HG03439 (cell line): ENCODE results near the gene TP53BP2.
A peak's percentile ranks its signal among the peaks of the same experiment; 100 is the strongest.
"Not testable (repeated sequence)": the region's sequence is repeated elsewhere in the genome, so short reads cannot be mapped to it uniquely, and the experiment has no call there.

Experiments
- ATAC-seq: cut with Tn5 transposase; IDR thresholded peaks from one replicate; pipeline ENCODE4 v1.9.1; 2021; ENCODE audit warnings: mild to moderate bottlenecking, moderate library complexity; ENCODE audit not compliant: unreplicated experiment

The TP53BP2 gene

DNA sequence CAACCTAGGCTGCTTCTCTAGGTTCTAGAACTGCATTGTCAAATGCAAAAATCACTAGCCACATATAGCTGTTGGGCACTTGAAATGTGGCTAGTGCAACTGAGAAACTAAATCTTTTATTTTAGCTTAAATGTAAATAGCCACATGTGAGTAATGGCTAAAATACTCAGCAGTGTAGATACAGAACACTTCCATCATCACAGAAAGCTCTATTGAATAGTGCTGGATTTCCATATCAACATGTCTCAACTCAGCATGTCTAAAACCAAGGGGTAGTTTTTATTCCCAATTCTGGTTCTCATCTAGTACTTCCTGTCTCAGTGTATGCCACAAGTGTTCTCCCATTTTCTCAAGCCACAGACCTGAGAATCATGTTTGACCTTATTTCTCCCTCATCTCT is 7.5 kb upstream of the TP53BP2 start:
- ATAC-seq = no peak

- no peak for ATAC-seq
These were observed 6.6 kb upstream of the TP53BP2 start for GRCh38 chr1:223852337-223852736.

DNA sequence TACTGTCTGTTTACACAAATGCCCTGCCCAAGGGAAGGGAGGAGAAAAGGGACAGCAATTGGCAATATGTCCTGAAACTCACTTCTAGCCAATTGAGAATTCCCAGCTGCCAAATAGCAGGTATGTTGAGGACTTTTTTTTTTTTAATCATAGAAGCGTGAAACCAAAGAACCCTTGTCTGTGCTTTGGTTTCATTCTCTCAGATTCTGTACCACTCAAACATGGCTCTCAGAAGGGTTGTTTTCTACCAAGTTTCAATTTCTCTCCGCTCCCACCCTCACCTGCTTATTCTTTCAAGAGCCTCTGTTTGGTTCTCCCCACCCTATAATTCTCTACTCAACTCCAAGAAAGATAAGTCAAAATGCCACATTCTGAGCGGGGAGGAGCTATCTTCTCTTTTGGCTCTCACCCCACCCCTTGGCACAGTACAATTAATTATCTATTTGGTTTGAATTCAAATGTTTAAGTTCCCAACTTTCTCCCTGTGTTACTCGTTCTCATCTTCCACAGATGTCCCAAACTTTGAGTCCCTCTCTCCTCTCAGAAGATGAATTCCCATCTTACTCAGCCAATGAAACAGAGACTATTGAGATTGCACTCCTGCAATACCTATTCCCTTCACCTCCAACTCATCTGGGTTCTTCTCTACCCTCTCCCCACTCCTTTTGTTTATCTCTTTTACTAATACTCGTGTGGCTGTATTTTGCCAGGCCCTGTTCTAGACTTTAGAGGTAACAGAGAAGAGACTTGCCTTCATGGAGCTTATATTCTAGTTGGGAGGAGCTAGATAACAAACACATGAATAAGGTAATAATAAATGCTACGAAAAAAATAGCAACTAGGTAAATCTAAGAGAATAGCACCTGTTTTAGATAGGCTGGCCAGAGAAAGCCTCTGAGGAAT is 3.9 kb upstream of the TP53BP2 start:
- no peak for ATAC-seq

DNA sequence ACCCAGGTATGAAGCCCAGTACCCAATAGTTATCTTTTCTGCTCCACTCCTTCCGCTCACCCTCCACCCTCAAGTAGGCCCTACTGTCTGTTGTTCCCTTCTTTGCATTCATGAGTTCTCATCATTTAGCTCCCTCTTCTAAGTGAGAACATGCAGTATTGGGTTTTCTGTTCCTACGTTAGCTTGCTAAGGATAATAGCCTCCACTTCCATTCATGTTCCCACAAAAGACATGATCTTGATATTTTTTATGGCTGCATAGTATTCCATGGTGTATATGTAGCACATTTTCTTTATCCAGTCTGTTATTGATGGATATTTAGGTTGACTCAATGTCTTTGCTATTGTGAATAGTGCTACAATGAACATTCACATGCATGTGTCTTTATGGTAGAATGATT is 2.8 kb upstream of the TP53BP2 start:
- no peak for ATAC-seq

- no peak for ATAC-seq
These were observed 2.1 kb upstream of the TP53BP2 start for GRCh38 chr1:223847781-223848345.

DNA sequence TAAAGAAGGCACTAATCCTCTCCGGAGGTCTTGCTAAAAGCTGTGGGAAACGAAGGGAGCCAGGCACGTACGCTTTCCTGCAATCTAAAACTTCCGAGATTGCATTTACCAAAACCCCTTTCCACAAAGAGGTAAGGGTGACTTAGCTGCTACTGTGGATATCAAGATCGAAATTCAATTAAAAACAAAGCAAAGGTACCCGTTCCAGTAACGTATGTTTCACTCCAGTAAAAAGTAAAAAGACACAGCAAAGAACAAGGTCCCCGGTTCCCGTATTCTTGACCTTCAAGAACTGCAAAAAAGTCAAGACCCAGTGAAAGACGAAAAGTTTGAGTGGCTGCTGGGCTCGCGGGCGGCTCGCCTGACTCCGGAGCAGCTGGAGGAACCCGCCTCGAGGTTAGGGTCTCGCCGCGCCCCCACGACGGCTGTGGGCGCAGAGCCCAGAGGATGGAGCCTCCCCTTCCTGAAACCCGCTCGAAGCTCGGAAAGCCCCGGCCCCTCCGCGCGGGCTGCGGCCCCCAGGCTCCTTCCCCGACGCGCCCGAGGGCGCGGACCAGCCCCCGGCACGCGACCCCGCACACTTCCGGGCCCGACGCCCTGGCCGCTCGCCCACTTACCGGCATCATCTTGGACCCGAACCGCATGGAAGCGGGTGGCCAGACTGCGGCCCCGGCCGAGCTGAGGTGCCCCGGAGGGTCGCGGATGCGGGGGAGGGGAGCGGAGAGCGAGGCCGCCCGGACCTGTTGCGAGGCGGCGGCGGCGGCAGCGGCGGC is 524 bp downstream of the TP53BP2 start:
- ATAC-seq = peak; percentile 25

DNA sequence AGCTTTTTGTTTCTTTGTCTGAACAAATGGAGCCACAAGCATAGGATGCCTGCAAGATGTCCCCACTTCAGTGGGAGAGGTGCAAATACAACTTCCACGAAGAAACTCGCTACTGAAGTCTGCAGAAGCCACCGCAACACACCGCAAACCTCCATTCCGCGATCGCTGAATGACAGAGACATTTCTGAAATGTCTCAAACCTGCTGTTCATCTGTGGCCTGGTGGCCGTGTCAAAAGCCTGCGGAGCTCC is 1.0 kb downstream of the TP53BP2 start:
- ATAC-seq = no peak

DNA sequence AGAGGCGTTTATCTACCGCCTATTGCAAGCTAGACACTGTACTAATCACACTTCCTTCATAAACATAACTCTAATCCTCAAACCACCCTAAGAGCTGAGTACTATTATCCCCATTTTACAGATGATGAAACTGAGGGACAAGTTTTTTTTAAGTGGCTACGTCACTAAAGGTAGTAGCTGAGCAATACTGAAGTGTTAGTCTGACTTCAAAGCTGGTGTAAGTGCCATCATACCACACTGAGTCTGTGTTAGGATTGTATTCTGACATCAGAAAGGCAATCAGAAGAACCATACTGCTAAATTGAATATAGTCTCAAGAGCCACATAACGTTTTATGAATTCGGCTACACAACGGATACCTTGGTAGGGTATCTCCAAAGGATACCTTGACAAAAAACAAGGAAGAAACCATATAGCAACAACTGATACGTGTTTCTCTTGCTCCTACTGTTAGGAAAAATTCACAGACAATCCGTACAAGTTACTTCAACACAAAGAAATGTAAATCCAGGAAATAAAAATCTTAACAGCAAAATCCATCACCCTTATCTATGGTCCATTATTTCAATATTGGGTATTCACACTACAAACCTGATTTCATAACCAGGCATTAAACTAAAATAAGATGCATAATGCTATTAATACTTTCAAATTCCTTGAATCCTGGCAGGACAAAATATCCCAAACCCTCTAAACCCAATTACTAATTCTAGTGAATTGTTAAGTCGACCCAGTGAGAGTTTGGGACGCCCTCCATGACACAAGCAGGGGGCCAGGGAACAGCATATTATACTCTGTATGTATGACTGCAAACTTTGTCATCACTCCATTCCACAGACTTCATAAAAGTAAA is 1.6 kb downstream of the TP53BP2 start:
- no peak for ATAC-seq

- no peak for ATAC-seq
These were observed 3.0 kb downstream of the TP53BP2 start for GRCh38 chr1:223842784-223843183.

- ATAC-seq = not testable (repeated sequence)
These were observed 3.6 kb downstream of the TP53BP2 start for GRCh38 chr1:223841977-223842623.

- ATAC-seq = no peak
These were observed 5.5 kb downstream of the TP53BP2 start for GRCh38 chr1:223840254-223840653.

DNA sequence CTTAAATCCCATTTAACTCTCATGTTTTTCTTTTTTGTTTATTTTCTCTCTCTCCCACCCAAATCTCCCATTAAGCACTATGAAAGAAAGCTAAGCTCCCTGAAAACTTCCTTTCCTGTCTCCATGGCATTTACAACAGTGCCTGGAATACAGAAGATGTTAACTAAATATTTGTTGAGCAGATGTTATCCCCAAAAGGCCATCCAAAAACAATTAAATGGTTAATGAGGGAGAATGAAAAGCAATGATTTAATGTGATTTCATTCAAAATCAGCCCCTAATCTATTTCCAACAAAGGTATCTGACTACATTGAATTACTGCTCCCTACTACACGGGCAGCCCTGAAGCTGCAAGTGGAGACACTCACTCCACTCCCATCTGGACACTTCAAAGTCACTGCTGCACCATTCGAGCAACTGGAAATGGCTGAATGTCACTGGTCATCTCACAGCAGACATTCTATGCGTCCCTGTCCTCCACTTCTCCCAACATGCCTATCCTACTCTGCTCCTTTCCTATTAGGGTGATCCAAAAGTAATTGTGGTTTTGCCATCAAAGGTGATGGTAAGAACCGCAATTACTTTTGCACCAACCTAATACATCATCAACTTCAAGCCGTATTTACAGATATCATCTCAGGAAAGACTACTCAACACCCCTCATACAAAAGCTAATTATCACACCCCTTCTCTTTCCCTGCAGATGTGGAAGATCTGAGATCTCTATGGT is 7.5 kb downstream of the TP53BP2 start:
- ATAC-seq = no peak

DNA sequence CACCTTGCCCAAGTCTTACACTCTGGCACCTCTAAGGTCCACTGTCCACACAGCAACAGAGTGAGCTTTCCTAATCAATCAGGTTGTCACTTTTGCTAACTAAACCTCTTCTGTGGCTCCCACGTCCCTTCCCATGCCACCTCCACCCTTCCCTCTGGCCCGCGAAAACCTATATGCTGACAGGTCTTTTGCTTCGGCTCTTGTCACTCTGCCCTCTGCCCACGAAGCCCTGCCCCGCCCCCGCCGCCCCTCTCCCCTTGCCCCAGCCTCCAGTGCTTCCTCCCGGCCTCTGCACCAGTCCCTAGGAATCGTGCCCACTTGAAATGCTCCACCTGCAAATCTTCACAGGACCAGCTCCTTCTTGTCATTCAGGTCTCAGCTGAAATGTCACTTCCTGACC is 8.1 kb downstream of the TP53BP2 start:
- no peak for ATAC-seq

GRCh38 chr1:223837206-223837605 is 8.5 kb downstream of the TP53BP2 start:
- no peak for ATAC-seq

DNA sequence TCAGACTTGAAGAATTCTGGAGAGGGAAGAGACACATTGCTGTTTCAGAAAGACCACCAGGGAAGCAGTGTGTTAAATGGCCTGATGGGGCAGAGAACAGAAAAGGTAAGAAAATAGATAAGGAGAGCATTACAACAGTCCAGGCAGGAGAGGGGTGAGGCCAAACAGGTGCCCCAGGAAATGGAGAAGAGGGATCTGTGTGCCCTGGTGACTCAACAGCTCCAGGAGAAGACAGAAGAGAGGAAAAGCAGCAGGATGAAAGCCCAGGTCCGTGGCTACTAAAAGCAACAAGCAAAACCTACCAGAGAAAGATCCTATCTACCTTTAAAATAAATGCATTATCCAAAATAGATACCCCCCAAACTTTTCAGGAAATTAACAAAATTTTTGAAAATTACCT is 9.2 kb downstream of the TP53BP2 start:
- no peak for ATAC-seq

GRCh38 chr1:223835754-223836153 is 10.0 kb downstream of the TP53BP2 start:
- ATAC-seq = no peak

GRCh38 chr1:223834660-223835263 is 11.0 kb downstream of the TP53BP2 start:
- ATAC-seq = no peak

GRCh38 chr1:223833948-223834347 is 11.8 kb downstream of the TP53BP2 start:
- ATAC-seq = no peak

DNA sequence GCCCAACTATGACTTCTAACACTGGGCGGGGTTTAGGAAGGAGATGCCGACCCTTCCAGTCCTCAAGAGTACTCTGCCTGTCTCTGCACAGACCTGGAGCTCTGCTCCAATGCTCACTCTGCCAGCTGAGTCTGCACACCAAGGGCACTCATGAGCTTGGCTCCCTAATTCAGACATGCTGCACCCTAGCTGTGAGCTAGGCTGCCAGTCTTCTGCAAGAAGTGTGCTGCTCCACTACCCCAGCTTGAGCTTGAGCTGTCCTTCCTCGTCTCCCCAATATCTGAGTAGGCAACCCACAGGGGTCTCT is 13.2 kb downstream of the TP53BP2 start:
- no peak for ATAC-seq
